K562 (cell line): ENCODE results near the gene STARD8.

Source experiments
- CTCF ChIP-seq, 3 experiments: IDR thresholded peaks in 2 of 3; conservative IDR thresholded peaks in 1 of 3; 2 replicates each; pipeline ENCODE4 v1.5.1; 2011 to 2012; ENCODE audit warnings: low read length in 3 of 3, mild to moderate bottlenecking in 3 of 3, control low read depth in 2 of 3, improper control_type of control experiment in 1 of 3, inconsistent platforms in 1 of 3, low read depth in 1 of 3, mixed read lengths in 1 of 3, moderate library complexity in 1 of 3; ENCODE audit not compliant: insufficient read depth in 2 of 3
- EP300 ChIP-seq: IDR thresholded peaks from 2 replicates; pipeline ENCODE4 v1.6.1; 2012; ENCODE audit warnings: low read length, improper control_type of control experiment
- FOXP4 ChIP-seq: sonication (generic); formaldehyde crosslinking; IDR thresholded peaks from 2 replicates; pipeline ENCODE4 v1.8.0; 2022; ENCODE audit warnings: mild to moderate bottlenecking, missing genetic modification reagents, borderline replicate concordance
- JUND ChIP-seq, 2 experiments: IDR thresholded peaks; 2 replicates in 1 of 2; 3 replicates in 1 of 2; pipeline ENCODE4 v1.6.1; 2011; ENCODE audit warnings: borderline replicate concordance in 2 of 2, low read depth in 2 of 2, low read length in 2 of 2, improper control_type of control experiment in 1 of 2, missing biosample characterization in 1 of 2, missing genetic modification characterization in 1 of 2, missing genetic modification reagents in 1 of 2
- OTX1 ChIP-seq: fragments of 450-650 bp; formaldehyde crosslinking; IDR thresholded peaks from 2 replicates; pipeline ENCODE4 v1.4.0; 2022; ENCODE audit warnings: mild to moderate bottlenecking
- RAD21 ChIP-seq, 2 experiments: fragments of 250-450 bp in 1 of 2; fragments of 450-650 bp in 1 of 2; sonication (Bioruptor Pico) in 1 of 2; formaldehyde crosslinking in 1 of 2; IDR thresholded peaks in 1 of 2; conservative IDR thresholded peaks in 1 of 2; 2 replicates each; pipeline versions ENCODE4 v1.4.0 to v1.8.0; 2020 to 2022; ENCODE audit warnings: mild to moderate bottlenecking in 2 of 2, moderate library complexity in 1 of 2
- SMC3 ChIP-seq: conservative IDR thresholded peaks from 2 replicates; pipeline ENCODE4 v1.6.1; 2011; ENCODE audit warnings: low read depth, low read length, improper control_type of control experiment; ENCODE audit not compliant: insufficient read depth
- TGIF2 ChIP-seq: sonication (generic); formaldehyde crosslinking; IDR thresholded peaks from 2 replicates; pipeline ENCODE4 v1.8.1; 2022; ENCODE audit warnings: mild to moderate bottlenecking, missing genetic modification reagents, moderate library complexity
- ZBTB7A ChIP-seq: IDR thresholded peaks from 2 replicates; pipeline ENCODE4 v1.6.1; 2011; ENCODE audit warnings: low read depth, mild to moderate bottlenecking, low read length, moderate library complexity, borderline replicate concordance; ENCODE audit not compliant: control insufficient read depth

- TF ChIP-seq CTCF (IDR thresholded peaks at IDR 0.05 in 2 of 3, conservative IDR thresholded peaks at IDR 0.05 in 1 of 3; ENCODE audit: insufficient read depth in 2 of 3, low read depth in 1 of 3, low read length in 3 of 3): no peak
- no peak for TF ChIP-seq JUND (IDR thresholded peaks at IDR 0.05; ENCODE audit: borderline replicate concordance, low read depth, low read length)
- no peak for TF ChIP-seq JUND (tag; IDR thresholded peaks at IDR 0.05; ENCODE audit: borderline replicate concordance, low read depth, low read length)
- TF ChIP-seq TGIF2: no peak
- TF ChIP-seq OTX1 (CRISPR knock-in tag): no peak
- no peak for TF ChIP-seq FOXP4 (CRISPR knock-in tag)
- no peak for TF ChIP-seq EP300
- TF ChIP-seq SMC3: no peak
- no peak for TF ChIP-seq RAD21 (CRISPR knock-in tag; conservative IDR thresholded peaks at IDR 0.05 in 1 of 2, IDR thresholded peaks at IDR 0.05 in 1 of 2)
- no peak for TF ChIP-seq ZBTB7A
Measured at GRCh38 chrX:68632491-68632890, 15.0 kb upstream of the STARD8 start.
